ENCODE measurements around the gene NISCH.

GRCh38 chr3:52446631-52447511 lies 8.5 kb upstream of the NISCH start:
- TF ChIP-seq CTCF (IDR thresholded peaks at IDR 0.05) (peak; percentile 98 to 100 (median 99)), POLR2A (IDR thresholded peaks at IDR 0.05) (no peak)
